Brain microvascular endothelial cell (primary cell): Measurements from ENCODE around the gene ANKRD33.

Source experiments
- DNase-seq: peaks from one replicate; pipeline ENCODE4 v3.0.0-alpha.2; 2020
- H3K27ac ChIP-seq: fragments of 250-450 bp; sonication (Bioruptor Pico); 2 replicates; pipeline ENCODE4 v1.5.1; 2020; ENCODE audit warnings: mild to moderate bottlenecking, moderate library complexity
- H3K27me3 ChIP-seq: fragments of 250-450 bp; sonication (Bioruptor Pico); replicated peaks from 2 replicates; pipeline ENCODE4 v1.5.1; 2020; ENCODE audit warnings: mild to moderate bottlenecking
- H3K36me3 ChIP-seq: fragments of 250-450 bp; sonication (Bioruptor Pico); replicated peaks from 2 replicates; pipeline ENCODE4 v1.5.1; 2020; ENCODE audit warnings: mild to moderate bottlenecking
- H3K4me3 ChIP-seq: 2 replicates; pipeline ENCODE4 v1.5.1; 2011; ENCODE audit warnings: low read depth, mild to moderate bottlenecking, control low read depth, low read length, moderate library complexity
- in situ Hi-C: cut with HindIII; loops from 2 replicates; pipeline ENCODE4 v1.10.0; 2017; ENCODE audit warnings: low sequenced_read_pairs, low pct_ligation_motif_present
- TF ChIP-seq, protein P1 (sequence below): IDR thresholded peaks from 2 replicates; pipeline ENCODE4 v1.5.1; 2011; ENCODE audit warnings: low read depth, mild to moderate bottlenecking, moderate library complexity, low read length, control low read depth, inconsistent platforms; ENCODE audit errors: missing control alignments

ANKRD33 gene

GRCh38 chr12:51898937-51899336 is 11.0 kb downstream of the ANKRD33 start:
- Histone ChIP-seq H3K27me3 (no peaks in the 10 kb centered on the region), H3K4me3 (no peak overlapping the region), H3K36me3 (no peaks in the 10 kb centered on the region), H3K27ac (no peak overlapping the region)
- DNase-seq = no peak
- in situ Hi-C loops = no loop called here
- TF ChIP-seq, protein P1, sequence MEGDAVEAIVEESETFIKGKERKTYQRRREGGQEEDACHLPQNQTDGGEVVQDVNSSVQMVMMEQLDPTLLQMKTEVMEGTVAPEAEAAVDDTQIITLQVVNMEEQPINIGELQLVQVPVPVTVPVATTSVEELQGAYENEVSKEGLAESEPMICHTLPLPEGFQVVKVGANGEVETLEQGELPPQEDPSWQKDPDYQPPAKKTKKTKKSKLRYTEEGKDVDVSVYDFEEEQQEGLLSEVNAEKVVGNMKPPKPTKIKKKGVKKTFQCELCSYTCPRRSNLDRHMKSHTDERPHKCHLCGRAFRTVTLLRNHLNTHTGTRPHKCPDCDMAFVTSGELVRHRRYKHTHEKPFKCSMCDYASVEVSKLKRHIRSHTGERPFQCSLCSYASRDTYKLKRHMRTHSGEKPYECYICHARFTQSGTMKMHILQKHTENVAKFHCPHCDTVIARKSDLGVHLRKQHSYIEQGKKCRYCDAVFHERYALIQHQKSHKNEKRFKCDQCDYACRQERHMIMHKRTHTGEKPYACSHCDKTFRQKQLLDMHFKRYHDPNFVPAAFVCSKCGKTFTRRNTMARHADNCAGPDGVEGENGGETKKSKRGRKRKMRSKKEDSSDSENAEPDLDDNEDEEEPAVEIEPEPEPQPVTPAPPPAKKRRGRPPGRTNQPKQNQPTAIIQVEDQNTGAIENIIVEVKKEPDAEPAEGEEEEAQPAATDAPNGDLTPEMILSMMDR = no peak

DNA sequence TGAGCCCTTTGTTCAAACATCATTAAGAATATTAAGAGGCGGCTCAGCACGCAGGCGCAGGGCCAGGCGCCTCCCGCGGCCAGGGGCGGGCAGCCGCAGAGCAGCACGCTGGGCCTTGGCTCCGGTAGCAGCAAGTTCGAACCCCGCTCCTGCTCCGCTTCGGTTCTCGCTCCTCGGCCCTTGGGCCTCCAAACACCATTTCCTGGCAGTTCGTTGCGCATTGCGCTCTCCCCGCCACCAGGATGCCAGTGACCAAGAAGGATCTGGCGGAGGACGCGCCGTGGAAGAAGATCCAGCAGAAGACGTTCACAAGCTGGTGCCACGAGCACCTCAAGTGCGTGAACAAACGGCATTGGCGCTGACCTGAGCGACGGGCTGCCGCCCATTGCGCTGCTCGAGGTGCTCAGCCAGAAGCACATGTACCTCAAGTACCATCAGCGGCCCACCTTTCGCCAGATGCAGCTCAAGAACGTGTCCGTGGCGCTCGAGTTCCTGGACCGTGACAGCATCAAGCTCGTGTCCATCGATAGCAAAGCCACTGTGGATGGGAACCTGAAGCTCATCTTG is 12.5 kb downstream of the ANKRD33 start:
- no peaks in the 10 kb centered on the region for H3K27me3 ChIP-seq
- TF ChIP-seq, protein P1 = no peak
- no peak overlapping the region for H3K4me3 ChIP-seq
- DNase-seq = no peak
- H3K27ac ChIP-seq = no peak overlapping the region
- in situ Hi-C loops = no loop called here
- no peaks in the 10 kb centered on the region for H3K36me3 ChIP-seq

GRCh38 chr12:51901121-51901817 is 13.4 kb downstream of the ANKRD33 start:
- TF ChIP-seq, protein P1 = no peak
- no peaks in the 10 kb centered on the region for H3K36me3 ChIP-seq
- H3K27ac ChIP-seq = no peak overlapping the region
- no peak overlapping the region for H3K4me3 ChIP-seq
- H3K27me3 ChIP-seq = no peaks in the 10 kb centered on the region
- in situ Hi-C loops = no loop called here
- DNase-seq = no peak

DNA sequence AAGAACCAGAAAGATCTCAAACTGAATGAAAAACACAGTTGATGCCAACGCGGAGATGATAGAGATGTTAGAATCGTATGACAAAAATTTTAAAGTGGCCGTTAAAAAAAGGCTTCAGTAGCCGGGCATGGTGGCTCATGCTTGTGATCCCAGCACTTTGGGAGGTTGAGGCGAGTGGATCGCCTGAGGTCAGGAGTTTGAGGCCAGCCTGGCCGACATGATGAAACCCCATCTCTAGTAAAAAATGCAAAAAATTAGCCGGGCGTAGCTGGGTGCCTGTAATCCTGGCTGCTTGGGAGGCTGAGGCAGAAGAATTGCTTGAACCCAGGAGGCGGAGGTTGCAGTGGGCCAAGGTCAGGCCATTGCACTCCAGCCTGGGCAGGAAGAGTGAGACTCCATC is 14.0 kb downstream of the ANKRD33 start:
- H3K36me3 ChIP-seq = no peaks in the 10 kb centered on the region
- H3K27me3 ChIP-seq = no peaks in the 10 kb centered on the region
- in situ Hi-C loops = no loop called here
- TF ChIP-seq, protein P1 = no peak
- H3K4me3 ChIP-seq = no peak overlapping the region
- DNase-seq = no peak
- no peak overlapping the region for H3K27ac ChIP-seq

DNA sequence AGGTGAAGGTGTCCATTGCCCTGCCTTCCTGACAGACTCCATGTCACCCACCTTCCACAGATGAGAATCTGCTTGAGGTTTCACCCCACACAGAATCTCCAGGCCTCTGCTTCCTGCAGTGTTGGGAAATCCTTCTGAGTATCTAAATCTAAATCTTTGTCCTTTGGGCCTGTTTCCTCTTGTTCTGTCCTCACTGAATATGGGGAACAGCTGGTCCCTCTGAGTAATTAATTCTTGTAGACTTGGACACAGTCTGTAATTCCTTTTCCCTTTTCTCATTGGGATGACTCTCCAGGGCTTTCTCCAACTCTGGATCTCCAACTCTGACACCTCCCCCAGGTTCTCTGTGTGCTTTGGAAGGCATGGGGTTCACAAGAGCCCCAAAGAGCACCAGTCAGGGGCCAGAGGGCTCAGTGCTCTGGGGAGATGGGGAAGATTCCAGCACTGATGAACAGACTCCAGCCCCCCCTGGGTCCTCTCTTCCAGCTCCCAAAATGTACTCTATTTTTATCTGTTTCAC is 17.1 kb downstream of the ANKRD33 start:
- no peak overlapping the region for H3K27ac ChIP-seq

More for the DNA sequence above, 17.1 kb downstream of the ANKRD33 start:
- DNase-seq = no peak
- in situ Hi-C loops = no loop called here
- TF ChIP-seq, protein P1 = no peak
- Histone ChIP-seq H3K4me3 (no peak overlapping the region), H3K36me3 (no peaks in the 10 kb centered on the region), H3K27me3 (no peaks in the 10 kb centered on the region)
